Sigmoid colon (tissue), 7 donors: ENCODE measurements around the gene PDZD8. TPM values are rescaled to one million over a fixed set of nuclear protein-coding genes. Genes with fewer than 3 reads are reported as not detected.

Experiments used
- DNase-seq: peaks from one replicate; pipeline ENCODE4 v3.0.0-alpha.2; 2019
- H3K27ac ChIP-seq, 4 donors: fragments of 200-600 bp; sonication (generic); one replicate each; pipeline ENCODE4 v1.5.1; 2016 to 2019; ENCODE audit warnings: mild to moderate bottlenecking in 1 of 4
- H3K27me3 ChIP-seq, 3 donors: fragments of 200-600 bp; sonication (generic); one replicate each; pipeline ENCODE4 v1.5.1; 2019; ENCODE audit warnings: mild to moderate bottlenecking in 1 of 3
- H3K36me3 ChIP-seq, 4 donors: fragments of 200-600 bp; sonication (generic); one replicate each; pipeline ENCODE4 v1.5.1; 2016 to 2019
- H3K4me1 ChIP-seq, 4 donors: fragments of 200-600 bp; sonication (generic); one replicate each; pipeline ENCODE4 v1.5.1; 2017 to 2019
- H3K4me3 ChIP-seq, 4 donors: fragments of 200-600 bp; sonication (generic); one replicate each; pipeline ENCODE4 v1.5.1; 2017 to 2019; ENCODE audit warnings: mild to moderate bottlenecking in 2 of 4, moderate library complexity in 1 of 4
- H3K9me3 ChIP-seq, 4 donors: fragments of 200-600 bp in 3 of 4; sonication (generic) in 3 of 4; one replicate each; pipeline versions ENCODE4 v1.5.1 to v1.6.1; 2013 to 2019
- EP300 ChIP-seq, 4 donors: sonication (generic); formaldehyde crosslinking; IDR thresholded peaks; one replicate each; pipeline ENCODE4 v1.6.1; 2017; ENCODE audit warnings: antibody characterized with exemption in 4 of 4
- POLR2A ChIP-seq, 2 donors: fragments of 450-650 bp; IDR thresholded peaks; one replicate each; pipeline ENCODE4 v1.6.1; 2016; ENCODE audit warnings: antibody characterized with exemption in 2 of 2, mild to moderate bottlenecking in 2 of 2, moderate library complexity in 2 of 2
- POLR2AphosphoS5 ChIP-seq, 4 donors: sonication (generic); formaldehyde crosslinking; IDR thresholded peaks; one replicate each; pipeline ENCODE4 v1.6.1; 2017; ENCODE audit warnings: antibody characterized with exemption in 4 of 4
- whole genome bisulfite sequencing, 2 donors: extraction: QIAGEN DNeasy Blood & Tissue Kit; methylation state at CpG; one replicate each; pipeline ENCODE4 v1.1.7; 2013; 5-methylcytosine and 5-hydroxymethylcytosine counted together
- intact Hi-C: fragments of 100-400 bp; cut with DNase I; formaldehyde crosslinking; loops from one replicate; pipeline ENCODE4 v1.15.1; 2023
- polyA plus RNA-seq, 3 donors: library from polyadenylated mRNA; stranded (reverse); fragments of 200-250 nt; gene quantifications; one replicate each; pipeline ENCODE4 v1.2.3, GENCODE V29; 2013
- total RNA-seq, 4 donors: library from RNA; depleted of rRNA; stranded (reverse); fragments of >200 nt; gene quantifications; one replicate each; pipeline ENCODE4 v1.1.0, GENCODE V29; 2016
- TF ChIP-seq, protein P1 (sequence below), 4 experiments: fragments of 450-650 bp in 3 of 4; fragments of 200-600 bp in 1 of 4; IDR thresholded peaks; one replicate each; pipeline ENCODE4 v1.5.1; 2016 to 2019; ENCODE audit warnings: antibody characterized with exemption in 4 of 4, mild to moderate bottlenecking in 3 of 4, moderate library complexity in 2 of 4
- donor health status: healthy with polysubstance abuse.
- donor health status: Bipolar disorder and iron deficiency.
- donor health status: healthy.

The PDZD8 gene
- total and polyA plus RNA-seq, 7 donors: 3.5 to 34.3 (median 25.2) TPM

DNA sequence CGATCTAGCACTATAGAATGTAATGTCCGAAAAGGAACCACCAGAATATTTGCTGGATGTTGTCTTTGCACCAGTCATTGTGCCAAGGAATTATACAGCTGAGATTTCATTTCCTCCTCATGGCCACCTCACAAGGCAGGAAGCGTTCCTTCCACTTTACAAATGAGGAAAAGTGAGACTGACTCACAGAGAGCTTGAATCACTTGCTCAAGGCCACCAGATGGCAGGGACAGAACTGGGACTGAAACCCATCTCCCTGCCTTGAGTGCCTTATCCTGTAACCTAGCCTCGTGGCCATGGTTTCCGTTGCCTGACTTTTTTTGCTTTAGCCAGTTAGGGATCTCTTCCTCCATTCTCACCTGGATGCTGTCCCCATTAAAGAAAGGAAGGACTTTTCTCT lies 44.7 kb upstream of the PDZD8 start:
- TF ChIP-seq POLR2A (IDR thresholded peaks at IDR 0.05) (no peak), EP300 (IDR thresholded peaks at IDR 0.05) (no peak), POLR2AphosphoS5 (IDR thresholded peaks at IDR 0.05) (no peak)
- TF ChIP-seq, protein P1, sequence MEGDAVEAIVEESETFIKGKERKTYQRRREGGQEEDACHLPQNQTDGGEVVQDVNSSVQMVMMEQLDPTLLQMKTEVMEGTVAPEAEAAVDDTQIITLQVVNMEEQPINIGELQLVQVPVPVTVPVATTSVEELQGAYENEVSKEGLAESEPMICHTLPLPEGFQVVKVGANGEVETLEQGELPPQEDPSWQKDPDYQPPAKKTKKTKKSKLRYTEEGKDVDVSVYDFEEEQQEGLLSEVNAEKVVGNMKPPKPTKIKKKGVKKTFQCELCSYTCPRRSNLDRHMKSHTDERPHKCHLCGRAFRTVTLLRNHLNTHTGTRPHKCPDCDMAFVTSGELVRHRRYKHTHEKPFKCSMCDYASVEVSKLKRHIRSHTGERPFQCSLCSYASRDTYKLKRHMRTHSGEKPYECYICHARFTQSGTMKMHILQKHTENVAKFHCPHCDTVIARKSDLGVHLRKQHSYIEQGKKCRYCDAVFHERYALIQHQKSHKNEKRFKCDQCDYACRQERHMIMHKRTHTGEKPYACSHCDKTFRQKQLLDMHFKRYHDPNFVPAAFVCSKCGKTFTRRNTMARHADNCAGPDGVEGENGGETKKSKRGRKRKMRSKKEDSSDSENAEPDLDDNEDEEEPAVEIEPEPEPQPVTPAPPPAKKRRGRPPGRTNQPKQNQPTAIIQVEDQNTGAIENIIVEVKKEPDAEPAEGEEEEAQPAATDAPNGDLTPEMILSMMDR (IDR thresholded peaks at IDR 0.05): no peak
- WGBS, 2 donors: 82 to 87% methylated on average over 5 of the region's 5 CpGs
- H3K4me3 ChIP-seq: no peak overlapping the region

DNA sequence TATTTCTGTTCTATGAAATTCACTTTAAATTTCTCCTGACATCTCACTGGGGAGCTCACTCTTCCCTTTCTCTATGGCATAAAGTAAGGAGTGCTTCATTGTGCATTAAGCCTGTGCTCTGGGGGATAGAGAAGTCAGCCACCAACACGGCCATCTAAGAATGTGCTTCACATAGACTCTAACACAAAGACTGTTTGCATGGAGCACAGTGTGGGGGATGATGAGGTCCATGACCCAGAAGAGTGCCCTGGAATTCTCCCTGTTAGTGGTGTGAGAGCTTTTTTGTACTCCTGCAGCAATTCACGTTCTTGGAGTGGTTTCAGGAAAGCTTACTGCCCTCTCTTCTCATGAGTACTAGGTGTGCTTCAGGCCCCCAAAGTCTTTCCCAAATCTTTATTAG lies 43.9 kb upstream of the PDZD8 start:
- H3K27ac ChIP-seq: no peak overlapping the region
- H3K27me3 ChIP-seq: no peaks in the 10 kb centered on the region
- H3K9me3 ChIP-seq: peaks cover 0 to 3% (median 0%) of the 10 kb centered on the region in 4 donors
- H3K36me3 ChIP-seq: no peaks in the 10 kb centered on the region
- no peak for DNase-seq
- 83 to 89% methylated on average over 2 of the region's 2 CpGs for WGBS, 2 donors
- intact Hi-C loops: no loop called here
- no peak overlapping the region for H3K4me3 ChIP-seq
- H3K4me1 ChIP-seq: no peaks in the 10 kb centered on the region
- TF ChIP-seq, protein P1 (IDR thresholded peaks at IDR 0.05): no peak
- TF ChIP-seq POLR2A (IDR thresholded peaks at IDR 0.05) (no peak), POLR2AphosphoS5 (IDR thresholded peaks at IDR 0.05) (no peak), EP300 (IDR thresholded peaks at IDR 0.05) (no peak)

More for the DNA sequence above, 44.7 kb upstream of the PDZD8 start:
- Histone ChIP-seq H3K27me3 (no peaks in the 10 kb centered on the region), H3K36me3 (no peaks in the 10 kb centered on the region), H3K4me1 (no peaks in the 10 kb centered on the region), H3K27ac (no peak overlapping the region), H3K9me3 (peaks cover 0 to 3% (median 0%) of the 10 kb centered on the region in 4 donors)
- DNase-seq: no peak
- intact Hi-C loops: no loop called here

DNA sequence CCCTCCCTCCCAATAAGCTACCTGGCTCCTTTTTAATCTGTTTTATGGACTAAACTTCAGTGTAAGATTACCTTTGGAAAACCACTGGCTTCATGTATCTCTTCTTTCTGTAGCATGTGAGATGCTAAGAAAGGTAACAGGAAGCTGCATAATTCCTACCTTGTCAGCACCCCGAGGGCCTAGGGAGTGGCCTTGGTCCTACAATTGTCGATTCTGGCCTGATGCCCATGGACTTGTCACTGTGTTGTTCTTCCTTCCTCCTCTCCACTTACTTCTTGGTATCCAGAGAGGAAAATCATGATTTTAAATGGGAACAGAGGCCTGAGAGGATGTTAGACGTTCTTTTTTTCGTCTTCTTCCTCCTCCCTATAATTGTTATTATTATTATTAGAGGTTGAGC lies 42.9 kb upstream of the PDZD8 start:
- no peak for TF ChIP-seq POLR2AphosphoS5 (IDR thresholded peaks at IDR 0.05)
- no peak for TF ChIP-seq POLR2A (IDR thresholded peaks at IDR 0.05)
- TF ChIP-seq, protein P1 (IDR thresholded peaks at IDR 0.05): no peak
- no peak for TF ChIP-seq EP300 (IDR thresholded peaks at IDR 0.05)
- H3K27ac ChIP-seq: no peak overlapping the region
- peaks cover 0 to 3% (median 0%) of the 10 kb centered on the region in 4 donors for H3K9me3 ChIP-seq
- H3K4me1 ChIP-seq: no peaks in the 10 kb centered on the region
- no peaks in the 10 kb centered on the region for H3K36me3 ChIP-seq
- H3K4me3 ChIP-seq: no peak overlapping the region
- 30 to 56% methylated on average over 4 of the region's 4 CpGs for WGBS, 2 donors
- intact Hi-C loops: no loop called here
- H3K27me3 ChIP-seq: no peaks in the 10 kb centered on the region
- DNase-seq: no peak

DNA sequence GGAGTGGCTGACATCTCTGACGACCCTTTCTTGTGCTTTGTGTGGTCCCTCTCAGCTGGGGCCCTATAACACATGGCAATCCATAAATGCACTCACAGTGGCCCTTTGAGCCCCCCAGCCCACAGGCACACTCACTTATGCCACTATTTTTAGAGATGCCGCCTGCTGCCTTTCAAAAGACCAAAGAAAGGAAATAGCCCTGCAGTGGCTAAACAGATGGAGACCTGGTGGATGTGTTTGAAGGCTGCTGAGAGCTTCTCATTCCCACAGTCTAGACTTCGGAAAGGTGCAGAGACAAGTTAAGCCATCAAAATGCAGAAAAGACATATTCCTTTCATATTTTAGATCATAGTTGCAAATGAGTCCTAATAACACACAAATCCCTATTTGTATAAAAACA lies 42.0 kb upstream of the PDZD8 start:
- H3K36me3 ChIP-seq: no peaks in the 10 kb centered on the region
- intact Hi-C loops: no loop called here
- no peak for TF ChIP-seq POLR2A (IDR thresholded peaks at IDR 0.05)
- TF ChIP-seq, protein P1 (IDR thresholded peaks at IDR 0.05): no peak
- TF ChIP-seq POLR2AphosphoS5 (IDR thresholded peaks at IDR 0.05): no peak
- no peak for TF ChIP-seq EP300 (IDR thresholded peaks at IDR 0.05)
- WGBS, 2 donors: 53 to 84% methylated on average over 3 of the region's 3 CpGs
- H3K27me3 ChIP-seq: no peaks in the 10 kb centered on the region
- H3K4me3 ChIP-seq: no peak overlapping the region
- H3K9me3 ChIP-seq: peaks cover 0 to 3% (median 0%) of the 10 kb centered on the region in 4 donors
- no peaks in the 10 kb centered on the region for H3K4me1 ChIP-seq
- H3K27ac ChIP-seq: no peak overlapping the region
- no peak for DNase-seq

DNA sequence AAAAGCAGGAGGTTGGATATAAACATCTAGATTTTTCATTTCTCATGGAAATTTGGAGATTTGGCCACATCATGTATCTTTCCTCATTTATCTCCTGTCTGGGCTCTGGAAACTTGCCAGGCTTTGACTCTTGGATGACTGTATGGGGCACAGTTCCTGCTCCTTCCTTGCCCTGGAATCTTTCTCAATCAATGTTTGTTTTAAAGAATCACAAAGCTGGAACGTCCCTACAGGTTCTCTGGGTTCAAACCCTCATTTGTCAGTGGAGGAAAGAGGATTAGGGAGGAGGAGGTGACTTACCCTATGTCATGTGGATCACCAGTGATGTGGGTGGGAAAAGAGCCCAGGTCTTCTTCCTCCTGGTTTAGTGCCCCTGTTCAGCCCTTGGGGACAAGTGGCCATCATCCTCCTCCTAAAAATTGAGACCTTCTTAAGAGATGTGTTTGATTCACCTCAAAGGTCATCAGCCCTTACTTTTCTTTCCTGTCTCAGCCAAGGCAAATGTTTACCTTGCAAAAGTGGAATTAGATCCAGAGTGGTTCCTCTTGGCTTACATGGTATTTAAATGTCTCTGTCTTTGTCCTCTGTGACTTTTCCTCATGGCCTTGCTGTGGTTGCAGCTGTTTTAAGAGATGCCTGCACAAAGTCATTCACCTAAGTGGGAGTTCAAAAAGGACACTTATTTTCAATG lies 38.8 kb upstream of the PDZD8 start:
- Histone ChIP-seq H3K4me3 (no peak overlapping the region), H3K27me3 (no peaks in the 10 kb centered on the region), H3K36me3 (no peaks in the 10 kb centered on the region), H3K4me1 (no peaks in the 10 kb centered on the region), H3K27ac (no peak overlapping the region), H3K9me3 (no peaks in the 10 kb centered on the region)
- TF ChIP-seq, protein P1 (IDR thresholded peaks at IDR 0.05): no peak
- TF ChIP-seq EP300 (IDR thresholded peaks at IDR 0.05) (no peak), POLR2AphosphoS5 (IDR thresholded peaks at IDR 0.05) (no peak)
- intact Hi-C loops: no loop called here
- WGBS, 2 donors: 1 to 29% methylated on average over 1 of the region's 1 CpG
- DNase-seq: no peak
